Measurements from ENCODE around the gene ZBTB20. TPM values are rescaled to one million over a fixed set of nuclear protein-coding genes. Genes with fewer than 3 reads are reported as not detected.

Gene ZBTB20
- total RNA-seq, 1 experiment from 2014 or later, result 12.8 TPM

DNA sequence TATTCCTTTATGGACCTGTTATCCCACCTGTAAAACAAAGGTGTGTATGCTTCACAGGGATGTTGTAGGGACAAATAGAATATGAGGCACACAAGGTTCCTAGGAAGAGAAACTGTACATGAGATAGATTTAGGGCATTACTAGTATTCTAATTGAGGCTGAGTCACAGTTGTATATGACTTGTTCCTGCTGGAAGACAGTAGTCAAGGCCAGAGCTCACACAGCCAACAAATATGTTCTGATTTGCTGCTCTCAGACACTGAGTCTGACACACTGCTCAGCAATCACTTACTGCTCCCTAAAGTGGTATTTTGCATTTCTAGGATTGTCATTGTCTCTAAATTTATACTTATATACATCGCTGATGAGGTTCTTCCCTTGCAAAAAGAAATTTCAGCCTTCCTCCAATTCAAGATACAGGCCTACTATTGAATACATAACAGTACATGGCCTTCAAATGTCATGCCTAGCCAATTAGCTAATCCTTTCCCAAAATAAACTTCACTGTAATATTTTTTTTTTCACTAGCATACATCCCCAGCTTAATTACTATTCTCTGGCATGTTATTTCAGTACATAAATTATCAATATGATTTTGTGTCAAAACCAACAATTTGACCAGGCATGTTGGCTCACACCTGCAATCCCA, 783.4 kb downstream of the ZBTB20 start:
- H3K4me1 ChIP-seq, result peaks cover 4% of the 10 kb centered on the region; the same call in 1 of the 2 replicates
- POLR2A ChIA-PET, result no interaction called here
- BruUV-seq (replicated peaks), result no TSS peak
- H3K4me3 ChIP-seq (ENCODE audit: low read depth, low read length), result no peak overlapping the region
- H3K36me3 Mint-ChIP-seq (ENCODE audit: insufficient read depth, unreplicated experiment), result peaks cover 7% of the 10 kb centered on the region
- no peak for DNase-seq
- TF ChIP-seq, protein P1, sequence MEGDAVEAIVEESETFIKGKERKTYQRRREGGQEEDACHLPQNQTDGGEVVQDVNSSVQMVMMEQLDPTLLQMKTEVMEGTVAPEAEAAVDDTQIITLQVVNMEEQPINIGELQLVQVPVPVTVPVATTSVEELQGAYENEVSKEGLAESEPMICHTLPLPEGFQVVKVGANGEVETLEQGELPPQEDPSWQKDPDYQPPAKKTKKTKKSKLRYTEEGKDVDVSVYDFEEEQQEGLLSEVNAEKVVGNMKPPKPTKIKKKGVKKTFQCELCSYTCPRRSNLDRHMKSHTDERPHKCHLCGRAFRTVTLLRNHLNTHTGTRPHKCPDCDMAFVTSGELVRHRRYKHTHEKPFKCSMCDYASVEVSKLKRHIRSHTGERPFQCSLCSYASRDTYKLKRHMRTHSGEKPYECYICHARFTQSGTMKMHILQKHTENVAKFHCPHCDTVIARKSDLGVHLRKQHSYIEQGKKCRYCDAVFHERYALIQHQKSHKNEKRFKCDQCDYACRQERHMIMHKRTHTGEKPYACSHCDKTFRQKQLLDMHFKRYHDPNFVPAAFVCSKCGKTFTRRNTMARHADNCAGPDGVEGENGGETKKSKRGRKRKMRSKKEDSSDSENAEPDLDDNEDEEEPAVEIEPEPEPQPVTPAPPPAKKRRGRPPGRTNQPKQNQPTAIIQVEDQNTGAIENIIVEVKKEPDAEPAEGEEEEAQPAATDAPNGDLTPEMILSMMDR (IDR thresholded peaks at IDR 0.05; ENCODE audit: insufficient read depth in 1 of 2, low read depth in 1 of 2, low read length in 1 of 2, severe bottlenecking in 1 of 2, unreplicated experiment in 1 of 2), result no peak
- H3K9me3 ChIP-seq, result no peaks in the 10 kb centered on the region
- no peaks in the 10 kb centered on the region for H3K9me3 Mint-ChIP-seq (ENCODE audit: unreplicated experiment)
- H3K36me3 ChIP-seq (ENCODE audit: control insufficient read depth, insufficient read depth, low read length), result no peaks in the 10 kb centered on the region
- intact Hi-C loops (cut with micrococcal nuclease; ENCODE audit: unreplicated experiment), result loop anchor here (1.0 to 5.0 kb wide), 3 partner anchors 17 to 294 kb away; no protein-coding TSS in a partner anchor
- CTCF ChIA-PET, result interaction anchor here (4.1 kb wide), 1 partner anchor 55 kb away, joined by 26 read pairs; no protein-coding TSS in a partner anchor
- H3K27ac Mint-ChIP-seq (ENCODE audit: unreplicated experiment), result no peak overlapping the region
- no peak overlapping the region for H3K4me3 Mint-ChIP-seq (ENCODE audit: unreplicated experiment)
- H3K4me1 Mint-ChIP-seq (ENCODE audit: low read depth, unreplicated experiment), result peaks cover 11% of the 10 kb centered on the region
- no peaks in the 10 kb centered on the region for H3K27me3 ChIP-seq (replicated peaks; ENCODE audit: control insufficient read depth, insufficient read depth, low read length)
- no peaks in the 10 kb centered on the region for H3K27me3 Mint-ChIP-seq (ENCODE audit: insufficient read depth, unreplicated experiment)

DNA sequence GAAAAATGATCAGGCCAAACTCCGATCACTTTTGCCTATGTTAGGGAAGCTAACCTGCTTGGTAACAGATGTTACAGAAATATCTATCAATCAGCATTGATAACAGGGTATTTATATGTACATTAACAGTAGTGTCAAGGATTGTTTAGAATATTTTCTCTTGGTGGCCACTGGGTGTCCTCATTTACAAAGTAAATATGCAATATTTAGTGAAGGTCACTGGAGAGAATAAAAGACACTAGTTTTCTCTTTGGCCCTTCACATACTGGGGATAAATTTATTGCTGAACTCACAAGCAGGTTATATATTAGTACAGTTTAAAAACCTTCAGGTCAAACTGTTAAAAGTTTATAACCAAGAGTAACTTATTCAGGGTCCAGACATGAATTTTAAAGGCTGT, 784.3 kb downstream of the ZBTB20 start:
- Mint-ChIP-seq H3K9me3 (ENCODE audit: unreplicated experiment) (no peaks in the 10 kb centered on the region), H3K27ac (ENCODE audit: unreplicated experiment) (peak overlapping the region; percentile 72), H3K4me1 (ENCODE audit: low read depth, unreplicated experiment) (peaks cover 11% of the 10 kb centered on the region), H3K27me3 (ENCODE audit: insufficient read depth, unreplicated experiment) (no peaks in the 10 kb centered on the region), H3K36me3 (ENCODE audit: insufficient read depth, unreplicated experiment) (peaks cover 7% of the 10 kb centered on the region), H3K4me3 (ENCODE audit: unreplicated experiment) (no peak overlapping the region)
- ChIA-PET POLR2A (no interaction called here), CTCF (interaction anchor here (0.9 to 4.1 kb wide), 2 partner anchors 41 to 56 kb away, joined by 3 to 26 read pairs; no protein-coding TSS in a partner anchor)
- H3K36me3 ChIP-seq (ENCODE audit: control insufficient read depth, insufficient read depth, low read length), result no peaks in the 10 kb centered on the region
- no peaks in the 10 kb centered on the region for H3K4me1 ChIP-seq
- no peaks in the 10 kb centered on the region for H3K27me3 ChIP-seq (replicated peaks; ENCODE audit: control insufficient read depth, insufficient read depth, low read length)
- no TSS peak for BruUV-seq (replicated peaks)
- DNase-seq, result peak in 1 of 2 experiments; percentile 13
- intact Hi-C loops (cut with micrococcal nuclease; ENCODE audit: unreplicated experiment), result loop anchor here (1.0 to 5.0 kb wide), 3 partner anchors 18 to 294 kb away; no protein-coding TSS in a partner anchor
- H3K9me3 ChIP-seq, result no peaks in the 10 kb centered on the region
- TF ChIP-seq, protein P1 (IDR thresholded peaks at IDR 0.05; ENCODE audit: insufficient read depth in 1 of 2, low read depth in 1 of 2, low read length in 1 of 2, severe bottlenecking in 1 of 2, unreplicated experiment in 1 of 2), result peak; percentile 36 to 42
- H3K4me3 ChIP-seq (ENCODE audit: low read depth, low read length), result no peak overlapping the region

DNA sequence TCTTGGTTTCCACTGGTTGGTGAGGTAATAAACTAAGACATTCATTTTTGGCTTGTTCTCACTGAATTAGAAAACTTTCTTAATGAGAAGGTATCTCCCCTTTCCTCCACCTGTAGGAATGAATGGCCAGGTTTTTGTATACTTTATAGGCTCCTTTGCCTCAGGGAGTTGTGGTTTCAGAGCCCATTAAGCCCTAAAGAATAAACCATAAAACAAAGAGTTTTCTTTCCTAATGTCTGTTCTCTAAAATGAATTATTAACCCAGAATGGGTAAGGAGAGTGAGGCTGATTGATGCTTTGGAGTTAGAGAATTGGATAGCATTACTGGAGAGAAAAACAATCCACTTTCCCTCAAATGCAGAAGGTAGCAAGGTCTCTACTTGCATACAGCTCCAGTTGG, 785.7 kb downstream of the ZBTB20 start:
- no peaks in the 10 kb centered on the region for H3K27me3 ChIP-seq (replicated peaks; ENCODE audit: control insufficient read depth, insufficient read depth, low read length)
- Mint-ChIP-seq H3K4me1 (ENCODE audit: low read depth, unreplicated experiment) (peaks cover 11% of the 10 kb centered on the region), H3K27me3 (ENCODE audit: insufficient read depth, unreplicated experiment) (no peaks in the 10 kb centered on the region), H3K36me3 (ENCODE audit: insufficient read depth, unreplicated experiment) (peaks cover 7% of the 10 kb centered on the region), H3K9me3 (ENCODE audit: unreplicated experiment) (no peaks in the 10 kb centered on the region), H3K4me3 (ENCODE audit: unreplicated experiment) (no peak overlapping the region), H3K27ac (ENCODE audit: unreplicated experiment) (no peak overlapping the region)
- no peaks in the 10 kb centered on the region for H3K36me3 ChIP-seq (ENCODE audit: control insufficient read depth, insufficient read depth, low read length)
- no TSS peak for BruUV-seq (replicated peaks)
- intact Hi-C loops (cut with micrococcal nuclease; ENCODE audit: unreplicated experiment), result loop anchor here (5.0 kb wide), 1 partner anchor 296 kb away; no protein-coding TSS in a partner anchor
- no peaks in the 10 kb centered on the region for H3K4me1 ChIP-seq
- TF ChIP-seq, protein P1 (IDR thresholded peaks at IDR 0.05; ENCODE audit: insufficient read depth in 1 of 2, low read depth in 1 of 2, low read length in 1 of 2, severe bottlenecking in 1 of 2, unreplicated experiment in 1 of 2), result no peak
- ChIA-PET POLR2A (no interaction called here), CTCF (no interaction called here)
- H3K4me3 ChIP-seq (ENCODE audit: low read depth, low read length), result no peak overlapping the region
- DNase-seq, result no peak
- no peaks in the 10 kb centered on the region for H3K9me3 ChIP-seq

Data from Caco-2 (cell line).